OCI-LY3 (cell line): Measurements from ENCODE around the gene TTF2.

Experiments used
- H2AFZ ChIP-seq: fragments of 200-600, 300-600 bp; shearing (Covaris generic); 2 replicates; pipeline ENCODE4 v1.6.0; 2014; ENCODE audit warnings: antibody characterized with exemption, low read depth, low read length
- H3K27ac ChIP-seq: fragments of 200-600, 300-600 bp; sonication (generic); 2 replicates; pipeline ENCODE4 v1.5.1; 2014; ENCODE audit warnings: mild to moderate bottlenecking, low read length, moderate library complexity, mixed read lengths
- H3K27me3 ChIP-seq: fragments of 200-600, 300-600 bp; sonication (generic); 2 replicates; pipeline ENCODE4 v1.6.1; 2014; ENCODE audit warnings: low read depth, low read length, mixed read lengths
- H3K36me3 ChIP-seq: fragments of 200-600, 300-600 bp; sonication (generic); replicated peaks from 2 replicates; pipeline ENCODE3; 2014; ENCODE audit warnings: low read depth, low read length, mixed read lengths
- H3K4me1 ChIP-seq: fragments of 300-600, 200-600 bp; sonication (generic); 2 replicates; pipeline ENCODE4 v1.6.1; 2014; ENCODE audit warnings: low read length, mixed read lengths
- H3K4me2 ChIP-seq: fragments of 200-600, 300-600 bp; sonication (generic); 2 replicates; pipeline ENCODE4 v1.6.1; 2014; ENCODE audit warnings: low read length, mixed read lengths
- H3K4me3 ChIP-seq: fragments of 300-600, 200-600 bp; sonication (generic); 2 replicates; pipeline ENCODE4 v1.5.1; 2014; ENCODE audit warnings: antibody characterized with exemption, mild to moderate bottlenecking, low read length, moderate library complexity
- H3K79me2 ChIP-seq: fragments of 300-600, 200-600 bp; shearing (Covaris generic); 2 replicates; pipeline ENCODE4 v1.6.1; 2014; ENCODE audit warnings: mild to moderate bottlenecking, low read length, mixed read lengths
- H3K9ac ChIP-seq: fragments of 300-600, 200-600 bp; shearing (Covaris generic); 2 replicates; pipeline ENCODE4 v1.6.0; 2014; ENCODE audit warnings: mild to moderate bottlenecking, low read length, moderate library complexity
- H3K9me3 ChIP-seq: fragments of 200-600, 300-600 bp; shearing (Covaris generic); 2 replicates; pipeline ENCODE4 v1.6.1; 2014; ENCODE audit warnings: low read length, mixed read lengths; ENCODE audit not compliant: insufficient read depth
- H4K20me1 ChIP-seq: fragments of 200-600, 300-600 bp; sonication (generic); 2 replicates; pipeline ENCODE4 v1.6.1; 2016; ENCODE audit warnings: low read length, mixed read lengths; ENCODE audit not compliant: insufficient read depth
- CTCF ChIP-seq: fragments of 200-600, 300-600 bp; sonication (generic); IDR thresholded peaks from 2 replicates; pipeline ENCODE4 v1.5.1; 2014; ENCODE audit warnings: antibody characterized with exemption, low read length, low read depth
- EZH2phosphoT487 ChIP-seq: fragments of 200-600 bp; shearing (Covaris generic); IDR thresholded peaks from 2 replicates; pipeline ENCODE4 v1.6.1; 2018; ENCODE audit warnings: antibody characterized with exemption, mixed run types, low read depth

Gene TTF2

GRCh38 chr1:117087686-117088085 lies 27.6 kb downstream of the TTF2 start:
- Histone ChIP-seq H3K79me2 (no peaks in the 10 kb centered on the region), H3K9me3 (no peaks in the 10 kb centered on the region), H3K4me1 (no peaks in the 10 kb centered on the region), H3K9ac (no peak overlapping the region), H3K36me3 (peaks cover 38% of the 10 kb centered on the region), H3K27ac (no peak overlapping the region), H4K20me1 (no peaks in the 10 kb centered on the region), H3K4me2 (no peak overlapping the region), H3K4me3 (no peak overlapping the region), H2AFZ (no peak overlapping the region), H3K27me3 (no peaks in the 10 kb centered on the region)
- TF ChIP-seq EZH2phosphoT487, result no peak
- TF ChIP-seq CTCF, result no peak

- TF ChIP-seq CTCF (no peak), EZH2phosphoT487 (no peak)
- H3K9ac ChIP-seq, result no peak overlapping the region
- peaks cover 46% of the 10 kb centered on the region for H3K36me3 ChIP-seq
- H4K20me1 ChIP-seq, result no peaks in the 10 kb centered on the region
- H3K9me3 ChIP-seq, result no peaks in the 10 kb centered on the region
- no peaks in the 10 kb centered on the region for H3K79me2 ChIP-seq
- no peaks in the 10 kb centered on the region for H3K4me1 ChIP-seq
- no peaks in the 10 kb centered on the region for H3K27me3 ChIP-seq
- H3K4me2 ChIP-seq, result no peak overlapping the region
- no peak overlapping the region for H3K4me3 ChIP-seq
- H3K27ac ChIP-seq, result no peak overlapping the region
- H2AFZ ChIP-seq, result no peak overlapping the region
These were observed 29.9 kb downstream of the TTF2 start for GRCh38 chr1:117089996-117090395.

GRCh38 chr1:117092594-117092993 lies 32.5 kb downstream of the TTF2 start:
- H2AFZ ChIP-seq, result no peak overlapping the region
- H3K9ac ChIP-seq, result no peak overlapping the region
- TF ChIP-seq EZH2phosphoT487 (no peak), CTCF (no peak)
- H3K4me3 ChIP-seq, result no peak overlapping the region
- no peaks in the 10 kb centered on the region for H4K20me1 ChIP-seq
- no peaks in the 10 kb centered on the region for H3K9me3 ChIP-seq
- H3K79me2 ChIP-seq, result no peaks in the 10 kb centered on the region
- no peak overlapping the region for H3K4me2 ChIP-seq
- no peak overlapping the region for H3K27ac ChIP-seq
- H3K27me3 ChIP-seq, result no peaks in the 10 kb centered on the region
- no peaks in the 10 kb centered on the region for H3K4me1 ChIP-seq
- H3K36me3 ChIP-seq, result peaks cover 58% of the 10 kb centered on the region

GRCh38 chr1:117093091-117093534 lies 33.0 kb downstream of the TTF2 start:
- no peaks in the 10 kb centered on the region for H3K4me1 ChIP-seq
- no peaks in the 10 kb centered on the region for H3K9me3 ChIP-seq
- no peaks in the 10 kb centered on the region for H3K79me2 ChIP-seq
- H3K9ac ChIP-seq, result no peak overlapping the region
- no peak overlapping the region for H2AFZ ChIP-seq
- H3K36me3 ChIP-seq, result peaks cover 59% of the 10 kb centered on the region
- no peaks in the 10 kb centered on the region for H4K20me1 ChIP-seq
- H3K27me3 ChIP-seq, result no peaks in the 10 kb centered on the region
- H3K27ac ChIP-seq, result no peak overlapping the region
- TF ChIP-seq EZH2phosphoT487 (no peak), CTCF (no peak)
- no peak overlapping the region for H3K4me3 ChIP-seq
- H3K4me2 ChIP-seq, result no peak overlapping the region
